NCI-H510A (cell line): Measurements from ENCODE around the gene RALGAPA2.

ENCODE experiments used
- DNase-seq: peaks from one replicate; lab custom pipeline; 2025; lab: John Stamatoyannopoulos, UW

Gene RALGAPA2

GRCh38 chr20:20536240-20536933 is 176.1 kb downstream of the RALGAPA2 start:
- no peak for DNase-seq

GRCh38 chr20:20535051-20535450 is 177.4 kb downstream of the RALGAPA2 start:
- DNase-seq = no peak

GRCh38 chr20:20531283-20531682 is 181.2 kb downstream of the RALGAPA2 start:
- DNase-seq = no peak

- no peak for DNase-seq
These were observed 181.9 kb downstream of the RALGAPA2 start for GRCh38 chr20:20530428-20531151.

- no peak for DNase-seq
These were observed 182.8 kb downstream of the RALGAPA2 start for GRCh38 chr20:20529597-20529996.

GRCh38 chr20:20528861-20529260 is 183.6 kb downstream of the RALGAPA2 start:
- DNase-seq = no peak

- DNase-seq = no peak
These were observed 184.8 kb downstream of the RALGAPA2 start for GRCh38 chr20:20527661-20528060.

- no peak for DNase-seq
These were observed 186.7 kb downstream of the RALGAPA2 start for GRCh38 chr20:20525756-20526155.

GRCh38 chr20:20525214-20525613 is 187.2 kb downstream of the RALGAPA2 start:
- DNase-seq = no peak

GRCh38 chr20:20524756-20525155 is 187.7 kb downstream of the RALGAPA2 start:
- DNase-seq = no peak

- DNase-seq = no peak
These were observed 190.7 kb downstream of the RALGAPA2 start for GRCh38 chr20:20521736-20522135.

- DNase-seq = no peak
These were observed 191.7 kb downstream of the RALGAPA2 start for GRCh38 chr20:20520776-20521175.

- DNase-seq = no peak
These were observed 193.2 kb downstream of the RALGAPA2 start for GRCh38 chr20:20519269-20519668.

GRCh38 chr20:20518263-20518662 is 194.2 kb downstream of the RALGAPA2 start:
- DNase-seq = no peak

GRCh38 chr20:20517296-20517695 is 195.1 kb downstream of the RALGAPA2 start:
- DNase-seq = no peak

GRCh38 chr20:20513720-20514119 is 198.7 kb downstream of the RALGAPA2 start:
- no peak for DNase-seq

- no peak for DNase-seq
These were observed 206.9 kb downstream of the RALGAPA2 start for GRCh38 chr20:20505554-20505953.

- no peak for DNase-seq
These were observed 208.5 kb downstream of the RALGAPA2 start for GRCh38 chr20:20503777-20504530.

GRCh38 chr20:20501128-20501527 is 211.3 kb downstream of the RALGAPA2 start:
- DNase-seq = no peak

GRCh38 chr20:20500312-20500711 is 212.1 kb downstream of the RALGAPA2 start:
- DNase-seq = no peak

- DNase-seq = no peak
These were observed 213.0 kb downstream of the RALGAPA2 start for GRCh38 chr20:20499439-20499838.

- DNase-seq = no peak
These were observed 214.2 kb downstream of the RALGAPA2 start for GRCh38 chr20:20498076-20498861.
